SK-N-SH (cell line): ENCODE measurements around the gene HAUS3. TPM values are rescaled to one million over a fixed set of nuclear protein-coding genes. Genes with fewer than 3 reads are reported as not detected.
"Not testable (repeated sequence)": the region's sequence is repeated elsewhere in the genome, so short reads cannot be mapped to it uniquely, and the experiment has no call there.

Experiments
- CTCF ChIA-PET: fragments of 300-600, 350-600 bp; formaldehyde crosslinking; extraction: SDS; loops from one replicate; lab custom pipeline; 2021; lab: Yijun Ruan, JAX
- POLR2A ChIA-PET: fragments of 350-600 bp; sonication (Branson Sonifier 250); formaldehyde crosslinking; extraction: SDS; loops from one replicate; lab custom pipeline; 2020; ENCODE audit warnings: antibody characterized with exemption, inconsistent platforms; lab: Yijun Ruan, JAX
- DNase-seq: peaks from one replicate; pipeline ENCODE4 v3.0.0; 2012
- H2AFZ ChIP-seq: fragments of 200-600 bp; sonication (generic); 2 replicates; pipeline ENCODE4 v1.8.1; 2016; ENCODE audit warnings: antibody characterized with exemption, mild to moderate bottlenecking, low read depth
- H3F3A ChIP-seq: fragments of 200-600 bp; sonication (generic); replicated peaks from 2 replicates; pipeline ENCODE3; 2016; ENCODE audit warnings: antibody characterized with exemption, mild to moderate bottlenecking; ENCODE audit not compliant: insufficient read depth
- H3K27ac ChIP-seq, 2 experiments: fragments of 200-500 bp in 1 of 2; fragments of 200-600 bp in 1 of 2; sonication (Bioruptor generic) in 1 of 2; sonication (generic), shearing (Covaris generic) in 1 of 2; 2 replicates each; pipeline versions ENCODE4 v1.5.1 to v1.6.1; 2014 to 2016; ENCODE audit warnings: low read depth in 2 of 2, inconsistent platforms in 1 of 2, low read length in 1 of 2, mild to moderate bottlenecking in 1 of 2, mixed read lengths in 1 of 2
- H3K27me3 ChIP-seq: fragments of 200-600 bp; sonication (generic), shearing (Covaris generic); 2 replicates; pipeline ENCODE4 v1.6.1; 2016; ENCODE audit warnings: mixed run types; ENCODE audit not compliant: insufficient read depth
- H3K36me3 ChIP-seq, 2 experiments: fragments of 200-500 bp in 1 of 2; fragments of 200-600 bp in 1 of 2; sonication (Bioruptor generic) in 1 of 2; sonication (generic) in 1 of 2; replicated peaks in 1 of 2; 2 replicates each; pipeline versions ENCODE3 to v1.5.1; 2014 to 2016; ENCODE audit warnings: low read length in 1 of 2, mild to moderate bottlenecking in 1 of 2; ENCODE audit not compliant: insufficient read depth in 2 of 2, control insufficient read depth in 1 of 2
- H3K4me1 ChIP-seq, 2 experiments: fragments of 200-500 bp in 1 of 2; fragments of 200-600 bp in 1 of 2; sonication (Bioruptor generic) in 1 of 2; sonication (generic), shearing (Covaris generic) in 1 of 2; 2 replicates each; pipeline versions ENCODE4 v1.5.1 to v1.6.1; 2014 to 2016; ENCODE audit warnings: low read depth in 1 of 2, low read length in 1 of 2, mixed run types in 1 of 2; ENCODE audit not compliant: insufficient read depth in 2 of 2, control insufficient read depth in 1 of 2
- H3K4me2 ChIP-seq: fragments of 200-600 bp; sonication (generic), shearing (Covaris generic); 2 replicates; pipeline ENCODE4 v1.6.1; 2017; ENCODE audit warnings: mixed run types
- H3K4me3 ChIP-seq, 2 experiments: fragments of 200-500 bp in 1 of 2; fragments of 200-600 bp in 1 of 2; sonication (Bioruptor generic) in 1 of 2; sonication (generic), shearing (Covaris generic) in 1 of 2; 2 replicates each; pipeline versions ENCODE4 v1.5.1 to v1.8.1; 2014 to 2016; ENCODE audit warnings: low read depth in 2 of 2, inconsistent platforms in 1 of 2, low read length in 1 of 2, mild to moderate bottlenecking in 1 of 2, mixed read lengths in 1 of 2, moderate library complexity in 1 of 2
- H3K79me2 ChIP-seq: fragments of 200-600 bp; sonication (generic); 2 replicates; pipeline ENCODE4 v1.8.1; 2017; ENCODE audit warnings: mild to moderate bottlenecking; ENCODE audit not compliant: insufficient read depth
- H3K9ac ChIP-seq: fragments of 200-600 bp; sonication (generic); 2 replicates; pipeline ENCODE4 v1.6.1; 2017; ENCODE audit warnings: mixed run types
- H3K9me2 ChIP-seq: fragments of 200-600 bp; sonication (generic); 2 replicates; pipeline ENCODE4 v1.6.1; 2017; ENCODE audit warnings: mixed run types
- H3K9me3 ChIP-seq: fragments of 200-600 bp; sonication (generic); 2 replicates; pipeline ENCODE4 v1.6.1; 2017; ENCODE audit warnings: mixed run types, mild to moderate bottlenecking, moderate library complexity
- H4K20me1 ChIP-seq: fragments of 200-600 bp; sonication (generic); 2 replicates; pipeline ENCODE4 v1.6.1; 2017; ENCODE audit warnings: mild to moderate bottlenecking, mixed run types; ENCODE audit not compliant: insufficient read depth
- CHD2 ChIP-seq: fragments of 150-350 bp; IDR thresholded peaks from 2 replicates; pipeline ENCODE4 v1.6.1; 2018; ENCODE audit warnings: low read length; ENCODE audit not compliant: partially characterized antibody
- CTCF ChIP-seq: fragments of 200-600 bp; sonication (generic); IDR thresholded peaks from 2 replicates; pipeline ENCODE4 v1.6.1; 2017; ENCODE audit warnings: antibody characterized with exemption, mild to moderate bottlenecking, moderate library complexity
- ELF1 ChIP-seq: IDR thresholded peaks from 2 replicates; pipeline ENCODE4 v1.4.0; 2012
- EP300 ChIP-seq, 2 experiments: IDR thresholded peaks; 2 replicates each; pipeline versions ENCODE4 v1.4.0 to v1.6.1; 2012; ENCODE audit warnings: borderline replicate concordance in 1 of 2, low read depth in 1 of 2, low read length in 1 of 2
- FOXJ3 ChIP-seq: sonication (generic); formaldehyde crosslinking; IDR thresholded peaks from 2 replicates; pipeline ENCODE4 v1.5.1; 2020; ENCODE audit warnings: mild to moderate bottlenecking, missing genetic modification reagents
- GATA2 ChIP-seq: sonication (generic); formaldehyde crosslinking; IDR thresholded peaks from 2 replicates; pipeline ENCODE4 v1.5.0; 2020; ENCODE audit warnings: mild to moderate bottlenecking, missing genetic modification reagents
- IRF3 ChIP-seq: fragments of 150-350 bp; IDR thresholded peaks from 2 replicates; pipeline ENCODE4 v1.6.1; 2016; ENCODE audit warnings: mild to moderate bottlenecking, low read depth, low read length
- MEF2A ChIP-seq: IDR thresholded peaks from 2 replicates; pipeline ENCODE4 v1.4.0; 2012; ENCODE audit warnings: low read depth, borderline replicate concordance
- PBX3 ChIP-seq: IDR thresholded peaks from 2 replicates; pipeline ENCODE4; 2012
- RAD21 ChIP-seq: IDR thresholded peaks from 2 replicates; pipeline ENCODE4 v1.6.1; 2012; ENCODE audit warnings: mild to moderate bottlenecking, low read length
- RCOR1 ChIP-seq: fragments of 150-350 bp; IDR thresholded peaks from 2 replicates; pipeline ENCODE4 v1.6.1; 2017; ENCODE audit warnings: antibody characterized with exemption, low read length
- RXRA ChIP-seq: IDR thresholded peaks from 2 replicates; pipeline ENCODE4 v1.4.0; 2012; ENCODE audit warnings: low read depth, mild to moderate bottlenecking, borderline replicate concordance
- SIN3A ChIP-seq: IDR thresholded peaks from 2 replicates; pipeline ENCODE4 v1.6.1; 2012; ENCODE audit warnings: low read depth, mild to moderate bottlenecking, low read length, moderate library complexity, borderline replicate concordance
- TCF12 ChIP-seq: IDR thresholded peaks from 2 replicates; pipeline ENCODE4 v1.4.0; 2012
- TEAD4 ChIP-seq: IDR thresholded peaks from 2 replicates; pipeline ENCODE4 v1.4.0; 2012; ENCODE audit warnings: mild to moderate bottlenecking, borderline replicate concordance; ENCODE audit not compliant: insufficient read depth
- USF2 ChIP-seq: fragments of 150-350 bp; IDR thresholded peaks from 2 replicates; pipeline ENCODE4 v1.6.1; 2017; ENCODE audit warnings: antibody characterized with exemption, low read length, low read depth, borderline replicate concordance
- WGBS: methylation state at CpG from one replicate; pipeline ENCODE4 v1.1.6; 2017; ENCODE audit warnings: low lambda C conversion rate; 5-methylcytosine and 5-hydroxymethylcytosine counted together
- polyA plus RNA-seq, 3 experiments: library from polyadenylated mRNA; depleted of rRNA; stranded (reverse); fragments of >200 nt; gene quantifications; 2 replicates each; pipeline ENCODE4 v1.2.3, GENCODE V29; 2012

HAUS3 gene
- polyA plus RNA-seq, 1 of the 3 experiments (the other 2 are of a cell fraction): 6.3 TPM

- Histone ChIP-seq H3K27me3 (no peaks in the 10 kb centered on the region), H3K79me2 (no peaks in the 10 kb centered on the region), H3K36me3 (peaks cover 3 to 4% of the 10 kb centered on the region in 2 experiments), H3K4me2 (no peak overlapping the region), H2AFZ (no peak overlapping the region), H3K4me1 (no peaks in the 10 kb centered on the region; a peak in 1 of 4 replicates)
- POLR2A ChIA-PET: no interaction called here
- no peak for DNase-seq
- no peak for TF ChIP-seq MEF2A
- TF ChIP-seq CHD2: no peak
- TF ChIP-seq IRF3: no peak
- no peak for TF ChIP-seq PBX3
- no peak for TF ChIP-seq RAD21
- no peak for TF ChIP-seq EP300 (IDR thresholded peaks at IDR 0.05; ENCODE audit: borderline replicate concordance in 1 of 2, low read depth in 1 of 2, low read length in 1 of 2)
- TF ChIP-seq GATA2: no peak
- TF ChIP-seq RCOR1: no peak
- no peak for TF ChIP-seq RXRA
- TF ChIP-seq FOXJ3 (CRISPR knock-in tag): no peak
- no peak for TF ChIP-seq CTCF
- TF ChIP-seq TEAD4: no peak
- TF ChIP-seq USF2: no peak
- no peak for TF ChIP-seq SIN3A
- TF ChIP-seq ELF1: no peak
- TF ChIP-seq TCF12: no peak
- TF ChIP-seq, all 33 proteins: peak for 0
- no peak overlapping the region for H3K4me3 ChIP-seq
- H3K9me3 ChIP-seq: no peaks in the 10 kb centered on the region
- no peak overlapping the region for H3K9ac ChIP-seq
- 88% methylated on average over 2 of the region's 2 CpGs for WGBS
- CTCF ChIA-PET: interaction anchor here (1.4 to 3.3 kb wide), 2 partner anchors 214 to 310 kb away, joined by 3 to 9 read pairs; no protein-coding TSS in a partner anchor
- H3K9me2 ChIP-seq: no peaks in the 10 kb centered on the region
- no peak overlapping the region for H3K27ac ChIP-seq
- no peaks in the 10 kb centered on the region for H4K20me1 ChIP-seq
- no peaks in the 10 kb centered on the region for H3F3A ChIP-seq
Measured at GRCh38 chr4:2222838-2223237, 19.1 kb downstream of the HAUS3 start.

- POLR2A ChIA-PET: interaction anchor here (2.2 kb wide), 1 partner anchor 248 kb away, joined by 9 read pairs; the partner anchor contains the start of gene RNF4
- CTCF ChIA-PET: interaction anchor here (1.4 to 3.6 kb wide), 11 partner anchors 11 to 598 kb away, joined by 3 to 30 read pairs (median 16); no protein-coding TSS in a partner anchor
Measured at GRCh38 chr4:2221378-2221777, 20.5 kb downstream of the HAUS3 start.

More at GRCh38 chr4:2221378-2221777, 20.5 kb downstream of the HAUS3 start:
- not testable (repeated sequence) for H3K9me3 ChIP-seq, H3K27ac ChIP-seq, H3K4me3 ChIP-seq, H3K27me3 ChIP-seq, H3K9me2 ChIP-seq, H4K20me1 ChIP-seq, H3K4me1 ChIP-seq, H3K79me2 ChIP-seq, H2AFZ ChIP-seq, H3K4me2 ChIP-seq, H3K36me3 ChIP-seq, H3F3A ChIP-seq, DNase-seq, H3K9ac ChIP-seq
- WGBS: 93% methylated on average over 4 of the region's 4 CpGs
